Activated CD8-positive, alpha-beta memory T cell treated with anti-CD3 and anti-CD28 coated beads for 36 hours (primary cell): Measurements from ENCODE around the gene SCD5. TPM values are rescaled to one million over a fixed set of nuclear protein-coding genes. Genes with fewer than 3 reads are reported as not detected.

ENCODE experiments used
- CTCF ChIA-PET: fragments of 350-600 bp; sonication (Branson Sonifier 250); formaldehyde crosslinking; loops from one replicate; lab custom pipeline; 2021; ENCODE audit warnings: antibody characterized with exemption; lab: Charles Lee
- POLR2A ChIA-PET: fragments of 350-600 bp; sonication (Branson Sonifier 250); formaldehyde crosslinking; loops from one replicate; lab custom pipeline; 2021; ENCODE audit warnings: antibody characterized with exemption; lab: Charles Lee
- total RNA-seq, 2 experiments: library from RNA; stranded (reverse); gene quantifications; one replicate each; pipeline ENCODE4 v1.2.3, GENCODE V29; 2021

SCD5 gene
- total RNA-seq, 2 experiments from 2014 or later = 7.0 to 7.1 TPM

- ChIA-PET CTCF (interaction anchor here (4.1 kb wide), 1 partner anchor 7 kb away, joined by 13 read pairs; no protein-coding TSS in a partner anchor), POLR2A (no interaction called here)
Measured at GRCh38 chr4:82746705-82747574, 51.7 kb downstream of the SCD5 start.

DNA sequence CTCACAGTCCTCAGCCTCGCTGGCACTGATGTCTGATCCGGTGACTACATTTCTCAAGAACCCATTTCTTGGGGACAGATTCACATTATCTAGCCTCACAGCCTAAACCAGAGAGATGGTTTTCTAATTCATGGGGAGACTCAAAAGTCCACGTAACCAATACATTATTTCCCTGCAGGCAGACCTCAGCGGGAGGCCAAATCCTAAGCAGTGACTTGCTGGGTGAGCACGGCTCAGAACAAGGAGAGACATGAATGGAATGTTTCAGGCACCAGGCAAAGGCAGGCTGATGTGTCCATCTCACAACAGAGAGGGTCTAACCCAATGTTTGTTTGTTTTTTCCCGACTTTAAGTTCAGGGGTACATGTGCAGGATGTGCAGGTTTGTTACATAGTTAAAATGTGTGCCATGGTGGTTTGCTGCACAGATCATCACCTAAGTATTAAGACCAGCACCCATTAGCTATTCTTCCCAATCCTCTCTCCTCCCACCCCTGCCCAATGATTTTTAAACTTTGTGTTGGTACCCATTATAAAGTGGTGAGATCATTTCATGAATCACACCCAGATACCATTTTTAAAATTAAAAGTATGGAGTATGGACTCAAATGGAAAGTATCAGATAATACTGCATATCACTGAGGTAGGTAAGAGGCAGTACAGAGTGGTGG, 53.3 kb downstream of the SCD5 start:
- ChIA-PET CTCF (no interaction called here), POLR2A (no interaction called here)

GRCh38 chr4:82744284-82744968, 54.2 kb downstream of the SCD5 start:
- ChIA-PET POLR2A (no interaction called here), CTCF (no interaction called here)

DNA sequence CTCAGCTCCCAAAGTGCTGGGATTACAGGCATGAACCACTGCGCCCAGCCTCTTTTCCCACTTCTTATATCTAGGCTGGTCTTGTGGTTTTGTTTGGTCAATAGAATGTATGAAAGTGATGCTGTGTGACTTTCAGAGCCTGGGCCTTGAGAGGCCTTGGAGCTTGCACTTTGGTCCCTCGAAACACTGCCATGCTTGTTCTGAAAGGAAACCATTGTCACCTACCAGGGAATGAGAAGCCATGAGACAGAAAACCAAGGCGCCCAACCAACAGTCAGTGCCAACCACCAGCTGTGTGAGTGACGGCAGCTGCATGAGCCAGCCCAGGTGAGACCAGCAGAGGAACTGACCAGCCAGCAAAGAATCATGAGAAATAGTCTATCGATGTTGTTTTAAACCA, 57.4 kb downstream of the SCD5 start:
- CTCF ChIA-PET = no interaction called here
- POLR2A ChIA-PET = interaction anchor here (0.7 kb wide), 1 partner anchor 182 kb away, joined by 5 read pairs; no protein-coding TSS in a partner anchor

- CTCF ChIA-PET = interaction anchor here (0.6 to 2.0 kb wide), 9 partner anchors 10 to 778 kb away, joined by 3 to 13 read pairs (median 3); no protein-coding TSS in a partner anchor
- POLR2A ChIA-PET = no interaction called here
Measured at GRCh38 chr4:82739287-82740190, 59.1 kb downstream of the SCD5 start.

- POLR2A ChIA-PET = no interaction called here
- CTCF ChIA-PET = no interaction called here
Measured at GRCh38 chr4:82737354-82737753, 61.2 kb downstream of the SCD5 start.

- ChIA-PET CTCF (no interaction called here), POLR2A (no interaction called here)
Measured at GRCh38 chr4:82733636-82734035, 65.0 kb downstream of the SCD5 start.

DNA sequence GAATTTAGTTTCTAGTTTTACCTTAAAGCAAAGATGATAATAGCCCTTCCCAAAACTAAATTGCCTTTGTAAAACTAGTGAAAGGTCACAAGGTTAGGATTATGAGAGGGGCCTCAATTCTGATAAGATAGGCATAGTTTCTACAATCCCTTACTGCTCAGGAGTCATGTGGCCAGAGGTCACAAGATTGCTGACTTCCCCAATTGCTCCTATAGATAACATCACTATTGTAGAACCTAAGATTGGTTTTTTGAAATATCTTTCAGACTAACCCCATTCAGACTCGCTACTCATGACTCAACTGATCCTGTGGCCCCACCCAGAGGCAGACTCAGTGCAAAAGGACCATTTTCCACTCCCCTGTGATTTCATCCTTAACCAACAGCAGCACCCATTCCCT, 70.3 kb downstream of the SCD5 start:
- ChIA-PET POLR2A (no interaction called here), CTCF (no interaction called here)

GRCh38 chr4:82726596-82726995, 72.0 kb downstream of the SCD5 start:
- ChIA-PET CTCF (interaction anchor here (0.7 kb wide), 1 partner anchor 98 kb away, joined by 4 read pairs; no protein-coding TSS in a partner anchor), POLR2A (no interaction called here)

GRCh38 chr4:82721819-82722423, 76.7 kb downstream of the SCD5 start:
- CTCF ChIA-PET = interaction anchor here (1.4 kb wide), 1 partner anchor 17 kb away, joined by 4 read pairs; no protein-coding TSS in a partner anchor
- POLR2A ChIA-PET = no interaction called here

DNA sequence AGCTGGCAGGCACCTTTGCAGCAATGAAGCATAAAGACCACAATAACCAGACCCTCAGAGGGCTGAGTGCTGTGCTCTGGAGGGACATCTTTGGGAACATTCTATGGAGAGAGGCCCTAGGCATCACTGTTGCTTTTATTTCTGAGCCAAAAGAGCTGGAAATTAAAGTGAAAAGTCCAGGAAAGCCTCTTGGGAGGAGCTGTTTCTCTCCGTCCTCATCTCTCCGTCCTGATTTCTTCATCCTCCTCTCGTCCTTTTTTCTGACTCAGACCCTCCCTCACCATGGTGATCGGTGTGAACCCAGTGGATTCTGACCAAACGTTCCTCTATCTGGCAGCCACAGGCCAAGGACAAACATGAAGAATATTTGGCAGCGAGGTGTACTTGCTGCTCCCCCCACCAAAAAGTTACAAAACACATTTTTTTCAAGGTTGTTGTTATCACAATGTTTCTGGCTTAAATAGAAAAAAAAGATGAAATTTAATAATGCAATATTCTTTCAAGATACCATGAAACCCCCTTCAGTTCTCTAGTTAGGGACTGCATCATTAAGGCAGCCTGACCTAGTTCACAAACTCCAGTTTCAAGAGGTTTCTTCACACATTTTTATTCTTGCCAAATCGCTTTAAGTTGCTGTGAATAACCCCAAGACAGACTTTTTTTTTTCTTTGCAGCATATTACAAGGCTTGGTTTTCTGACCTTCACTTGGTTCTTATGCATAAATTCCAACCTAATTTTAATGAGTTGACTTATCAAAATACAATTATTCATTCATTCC, 80.2 kb downstream of the SCD5 start:
- ChIA-PET CTCF (no interaction called here), POLR2A (no interaction called here)

DNA sequence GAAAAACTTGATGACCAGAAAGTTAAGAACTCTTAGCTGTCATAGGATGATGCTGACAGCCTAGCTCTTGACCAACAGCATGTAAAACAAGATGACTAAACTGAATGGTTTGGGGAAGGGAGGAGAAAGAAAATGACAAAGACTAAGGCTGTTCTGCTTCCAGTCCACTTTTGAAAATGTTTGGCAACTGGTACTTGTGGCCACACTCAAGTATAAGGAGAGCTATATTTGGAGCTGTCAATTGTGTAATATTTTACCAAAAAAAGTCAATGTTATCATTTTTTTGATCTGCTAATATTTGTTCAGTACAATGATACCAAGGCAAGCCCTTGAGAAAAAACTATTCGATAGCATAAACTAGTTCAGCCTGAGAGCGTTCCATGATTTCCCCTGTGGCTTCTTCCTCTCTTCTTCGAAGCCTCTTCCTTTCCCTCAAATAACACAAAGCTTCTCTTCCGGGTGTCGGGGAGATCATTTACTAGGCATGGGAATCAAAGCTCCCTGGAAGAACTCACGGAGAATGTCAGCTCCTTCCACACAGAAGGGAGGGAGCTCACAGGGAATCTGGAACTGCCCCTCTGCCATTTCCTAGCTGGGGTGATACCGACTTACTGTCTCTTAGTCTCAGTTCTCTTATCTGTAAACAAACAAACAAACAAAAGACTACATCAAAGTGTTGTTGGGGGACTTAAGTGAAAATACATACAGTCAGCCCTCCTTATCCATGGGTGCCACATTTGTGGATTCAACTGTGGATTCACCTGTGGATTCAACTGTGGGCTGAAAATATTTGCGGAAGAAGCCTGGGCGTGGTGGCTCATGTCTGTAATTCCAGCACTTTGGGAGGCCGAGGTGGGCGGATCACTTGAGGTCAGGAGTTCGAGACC, 82.6 kb downstream of the SCD5 start:
- ChIA-PET POLR2A (no interaction called here), CTCF (no interaction called here)

DNA sequence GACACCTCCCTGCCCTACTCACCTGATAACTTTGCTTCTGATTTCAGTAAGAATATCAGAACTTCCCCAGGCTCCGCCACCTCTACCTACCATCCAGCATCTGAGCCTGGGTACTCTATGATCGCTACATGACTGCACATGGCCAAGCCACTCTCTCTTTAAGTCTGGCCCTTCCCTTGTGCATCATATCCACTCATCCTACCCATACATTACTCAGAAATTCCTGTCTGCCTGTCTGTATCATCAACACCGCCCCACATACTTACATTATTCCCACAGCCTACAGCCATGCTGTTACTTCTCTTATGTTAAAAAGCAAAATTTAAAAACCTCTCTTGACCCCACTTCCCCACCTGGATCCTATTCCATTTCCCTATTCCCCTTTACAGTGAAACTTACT, 84.7 kb downstream of the SCD5 start:
- POLR2A ChIA-PET = no interaction called here
- CTCF ChIA-PET = no interaction called here

GRCh38 chr4:82712561-82712960, 86.0 kb downstream of the SCD5 start:
- POLR2A ChIA-PET = no interaction called here
- CTCF ChIA-PET = no interaction called here

DNA sequence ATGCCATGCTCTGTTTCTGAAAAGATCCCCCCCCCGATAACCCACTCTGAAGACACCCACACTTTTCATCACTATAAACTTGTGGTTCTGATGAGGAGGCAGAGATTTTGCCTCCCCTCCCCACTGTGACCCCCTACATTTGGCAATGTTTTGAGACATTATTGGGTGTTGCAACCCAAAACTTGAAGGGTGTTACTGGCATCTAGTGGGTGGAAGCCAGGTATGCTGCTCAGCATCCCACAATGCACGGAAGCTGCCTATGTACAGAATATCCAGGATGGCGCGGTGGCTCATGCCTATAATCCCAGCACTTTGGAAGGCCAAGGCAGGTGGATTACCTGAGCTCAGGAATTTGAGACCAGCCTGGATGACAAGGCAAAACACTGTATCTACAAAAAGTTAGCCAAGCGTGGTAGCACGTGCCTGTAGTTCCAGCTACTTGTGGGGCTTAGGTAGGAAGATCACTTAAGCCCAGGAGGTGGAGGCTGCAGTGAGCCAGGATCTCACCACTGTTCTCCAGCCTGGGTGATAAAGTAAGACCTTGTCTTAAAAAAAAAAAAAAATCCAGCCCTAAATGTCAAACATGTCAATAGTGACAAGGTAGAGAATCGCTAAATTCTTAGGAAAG, 87.3 kb downstream of the SCD5 start:
- ChIA-PET POLR2A (no interaction called here), CTCF (interaction anchor here (0.6 kb wide), 1 partner anchor 762 kb away, joined by 3 read pairs; no protein-coding TSS in a partner anchor)

- CTCF ChIA-PET = no interaction called here
- POLR2A ChIA-PET = no interaction called here
Measured at GRCh38 chr4:82710197-82710929, 88.2 kb downstream of the SCD5 start.
